ENCODE measurements around the gene SPRED1. TPM values are rescaled to one million over a fixed set of nuclear protein-coding genes. Genes with fewer than 3 reads are reported as not detected.
"Not testable (repeated sequence)": the region's sequence is repeated elsewhere in the genome, so short reads cannot be mapped to it uniquely, and the experiment has no call there.

The SPRED1 gene
- total RNA-seq, 1 donor from 2014 or later = 62.1 TPM

GRCh38 chr15:38271895-38272294, 19.3 kb downstream of the SPRED1 start:
- Histone ChIP-seq H3K27me3 (no peaks in the 10 kb centered on the region), H3K9me3 (no peaks in the 10 kb centered on the region), H3K36me3 (peaks cover 12% of the 10 kb centered on the region), H3K4me3 (no peak overlapping the region), H3K27ac (no peak overlapping the region), H3K4me1 (peaks cover 25% of the 10 kb centered on the region)
- DNase-seq (no peak), ATAC-seq (no peak)
- TF ChIP-seq CTCF (IDR thresholded peaks at IDR 0.05) = no peak
- intact Hi-C loops (cut with DNase I) = no loop called here

- peak; percentile 67 for ATAC-seq
- H3K27me3 ChIP-seq; H3K9me3 ChIP-seq; H3K4me3 ChIP-seq; H3K27ac ChIP-seq; intact Hi-C loops (cut with DNase I); DNase-seq: not testable (repeated sequence)
- Histone ChIP-seq H3K36me3 (peaks cover 12% of the 10 kb centered on the region), H3K4me1 (peaks cover 19% of the 10 kb centered on the region)
These were observed 19.8 kb downstream of the SPRED1 start for GRCh38 chr15:38272431-38272830.

GRCh38 chr15:38274135-38274534, 21.5 kb downstream of the SPRED1 start:
- no peak for TF ChIP-seq CTCF (IDR thresholded peaks at IDR 0.05)
- intact Hi-C loops (cut with DNase I) = no loop called here

GRCh38 chr15:38275959-38276358, 23.3 kb downstream of the SPRED1 start:
- Histone ChIP-seq H3K4me1 (peaks cover 17% of the 10 kb centered on the region), H3K27me3 (no peaks in the 10 kb centered on the region), H3K27ac (no peak overlapping the region), H3K9me3 (no peaks in the 10 kb centered on the region), H3K4me3 (no peak overlapping the region), H3K36me3 (peaks cover 5% of the 10 kb centered on the region)
- TF ChIP-seq CTCF (IDR thresholded peaks at IDR 0.05) = no peak
- no peak for DNase-seq
- ATAC-seq = no peak
- intact Hi-C loops (cut with DNase I) = no loop called here

More at GRCh38 chr15:38274135-38274534, 21.5 kb downstream of the SPRED1 start:
- Histone ChIP-seq H3K4me1 (peaks cover 17% of the 10 kb centered on the region), H3K4me3 (no peak overlapping the region), H3K9me3 (no peaks in the 10 kb centered on the region), H3K27ac (no peak overlapping the region), H3K27me3 (no peaks in the 10 kb centered on the region), H3K36me3 (peaks cover 9% of the 10 kb centered on the region)
- no peak for ATAC-seq
- DNase-seq = no peak

- H3K4me1 ChIP-seq = peaks cover 17% of the 10 kb centered on the region
- intact Hi-C loops (cut with DNase I); H3K36me3 ChIP-seq; H3K27ac ChIP-seq; DNase-seq; H3K9me3 ChIP-seq; H3K4me3 ChIP-seq; ATAC-seq; H3K27me3 ChIP-seq: not testable (repeated sequence)
These were observed 24.6 kb downstream of the SPRED1 start for GRCh38 chr15:38277281-38277680.

- TF ChIP-seq CTCF (IDR thresholded peaks at IDR 0.05) = no peak
- H3K9me3 ChIP-seq = no peaks in the 10 kb centered on the region
- peaks cover 8% of the 10 kb centered on the region for H3K4me1 ChIP-seq
- H3K36me3 ChIP-seq = peaks cover under 1% of the 10 kb centered on the region
- no peak overlapping the region for H3K27ac ChIP-seq
- H3K4me3 ChIP-seq = no peak overlapping the region
- intact Hi-C loops (cut with DNase I) = no loop called here
- ATAC-seq = no peak
- no peaks in the 10 kb centered on the region for H3K27me3 ChIP-seq
- DNase-seq = no peak
These were observed 28.4 kb downstream of the SPRED1 start for GRCh38 chr15:38281031-38281430.

GRCh38 chr15:38283010-38283409, 30.4 kb downstream of the SPRED1 start:
- ATAC-seq = no peak
- H3K27me3 ChIP-seq = no peaks in the 10 kb centered on the region
- no peak for TF ChIP-seq CTCF (IDR thresholded peaks at IDR 0.05)
- no peak for DNase-seq
- intact Hi-C loops (cut with DNase I) = no loop called here
- no peaks in the 10 kb centered on the region for H3K36me3 ChIP-seq
- H3K9me3 ChIP-seq = no peaks in the 10 kb centered on the region
- H3K4me3 ChIP-seq = no peak overlapping the region
- H3K4me1 ChIP-seq = peaks cover 8% of the 10 kb centered on the region
- no peak overlapping the region for H3K27ac ChIP-seq

Measured in upper lobe of right lung (tissue), 1 donor.